Gastroesophageal sphincter (tissue), 3 donors: ENCODE data around the gene ARHGAP23.

ENCODE experiments used
- CTCF ChIP-seq, 4 experiments: fragments of 200-600 bp in 2 of 4; fragments of 450-650 bp in 2 of 4; sonication (generic) in 1 of 4; IDR thresholded peaks; one replicate each; pipeline ENCODE4 v1.5.1; 2017 to 2019; ENCODE audit warnings: antibody characterized with exemption in 4 of 4, mild to moderate bottlenecking in 2 of 4, moderate library complexity in 2 of 4
- EP300 ChIP-seq: sonication (generic); formaldehyde crosslinking; IDR thresholded peaks from one replicate; pipeline ENCODE4 v1.6.1; 2017; ENCODE audit warnings: antibody characterized with exemption, mild to moderate bottlenecking
- POLR2A ChIP-seq, 2 donors: fragments of 450-650 bp; IDR thresholded peaks; one replicate each; pipeline ENCODE4 v1.6.1; 2017; ENCODE audit warnings: antibody characterized with exemption in 2 of 2, mild to moderate bottlenecking in 2 of 2, moderate library complexity in 1 of 2
- POLR2AphosphoS5 ChIP-seq: sonication (generic); formaldehyde crosslinking; IDR thresholded peaks from one replicate; pipeline ENCODE4 v1.6.1; 2017; ENCODE audit warnings: antibody characterized with exemption

GRCh38 chr17:38440614-38441397, 12.5 kb downstream of the ARHGAP23 start:
- TF ChIP-seq CTCF (IDR thresholded peaks at IDR 0.05) (no peak), POLR2AphosphoS5 (no peak), POLR2A (IDR thresholded peaks at IDR 0.05) (no peak), EP300 (no peak)
